ENCODE measurements around the gene CSNK2B.

Gene CSNK2B

DNA sequence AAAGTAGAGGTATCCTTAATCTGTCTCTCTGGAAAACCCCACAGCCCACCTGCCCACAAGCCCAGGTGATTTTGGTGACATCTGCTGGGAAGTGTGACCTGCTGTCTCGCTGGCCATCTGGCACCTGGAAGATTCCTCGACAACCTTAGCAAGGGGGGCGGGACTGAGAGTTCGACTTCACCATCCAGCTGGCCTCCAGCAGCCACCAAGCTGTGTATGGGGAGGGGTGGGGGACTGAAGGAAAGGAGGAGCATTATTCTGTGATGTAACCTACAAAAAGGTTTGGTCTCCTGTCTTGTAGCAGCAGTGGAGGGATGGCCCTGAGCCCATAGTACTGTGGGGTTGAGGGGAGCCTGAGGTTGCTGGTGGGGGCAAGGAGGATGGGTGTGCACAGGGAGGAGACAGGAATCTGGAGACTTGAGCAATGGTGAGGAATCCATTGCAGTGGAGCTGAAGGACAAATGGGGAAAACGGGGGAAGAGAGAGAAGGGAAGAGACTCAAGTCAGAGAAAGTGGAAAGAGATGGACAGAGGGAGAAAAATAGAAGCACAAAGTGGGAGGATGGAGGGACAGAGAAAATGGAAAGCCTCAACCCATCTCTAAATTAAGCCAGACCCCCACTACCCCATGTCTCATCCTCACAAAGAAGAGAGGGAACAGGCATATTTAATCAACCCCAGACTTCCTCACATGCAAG, 44.8 kb downstream of the CSNK2B start:
- no peak for DNase-seq (ENCODE audit: low read depth in 2 of 2)

DNA sequence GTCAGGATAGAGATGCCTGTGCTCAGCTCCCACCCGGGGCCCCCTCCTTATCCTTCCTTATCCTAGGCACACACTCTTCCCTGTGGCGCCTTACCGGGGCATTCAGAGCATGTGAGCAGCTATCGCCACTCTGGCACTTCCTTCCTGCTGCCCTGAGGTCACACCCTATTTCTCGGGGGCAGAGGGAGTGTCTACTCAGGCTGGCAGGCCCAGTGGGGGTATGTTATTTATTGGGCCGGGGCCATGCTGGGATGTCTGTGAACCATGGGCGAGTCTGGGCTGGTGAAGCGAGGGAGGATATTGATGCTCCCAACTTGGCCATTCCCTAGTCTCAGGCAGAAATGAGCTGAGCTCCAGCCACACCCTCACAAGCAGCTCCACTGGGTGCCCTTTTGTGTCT, 45.4 kb downstream of the CSNK2B start:
- DNase-seq (ENCODE audit: low read depth in 2 of 2): no peak

DNA sequence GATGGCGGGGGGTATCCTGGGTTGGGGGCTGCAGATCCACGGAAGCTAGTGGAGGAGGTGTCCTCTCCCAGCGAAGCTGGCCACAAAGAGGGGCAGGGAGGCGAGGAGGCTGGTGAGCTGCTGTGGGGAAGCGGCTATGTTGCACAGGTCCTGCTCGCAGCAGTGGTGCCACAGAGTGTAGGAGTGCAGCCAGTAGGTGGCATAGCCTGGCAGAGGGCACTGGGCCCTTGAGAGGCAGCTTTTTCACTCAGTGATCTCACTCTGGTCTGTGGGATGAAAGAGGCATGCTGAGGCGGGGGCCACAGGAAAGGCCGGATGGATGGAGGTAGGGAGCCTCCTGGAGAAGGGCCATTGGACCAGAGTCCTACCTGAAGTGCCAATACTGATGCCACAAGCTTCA, 46.4 kb downstream of the CSNK2B start:
- DNase-seq (ENCODE audit: low read depth in 2 of 2): no peak

DNA sequence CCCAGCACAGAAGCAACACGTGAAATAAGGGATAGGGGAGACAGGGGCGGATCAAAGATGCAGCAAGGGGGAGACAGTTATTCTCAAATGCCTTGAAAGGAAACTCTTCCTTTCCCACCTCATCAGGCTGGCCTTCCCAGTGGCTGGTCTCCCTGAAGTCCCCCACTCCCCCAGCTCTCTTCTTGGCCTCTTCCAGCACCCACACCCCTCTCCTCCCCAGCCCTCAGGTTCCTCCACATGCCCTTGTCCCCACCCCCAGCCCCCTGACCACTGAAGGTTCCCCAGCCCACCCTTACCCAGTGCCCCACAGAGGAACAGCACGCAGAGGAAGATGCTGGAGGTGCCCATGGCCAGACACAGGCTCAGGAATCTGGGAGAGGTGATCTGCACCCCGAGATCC, 47.6 kb downstream of the CSNK2B start:
- DNase-seq (ENCODE audit: low read depth in 2 of 2): no peak

DNA sequence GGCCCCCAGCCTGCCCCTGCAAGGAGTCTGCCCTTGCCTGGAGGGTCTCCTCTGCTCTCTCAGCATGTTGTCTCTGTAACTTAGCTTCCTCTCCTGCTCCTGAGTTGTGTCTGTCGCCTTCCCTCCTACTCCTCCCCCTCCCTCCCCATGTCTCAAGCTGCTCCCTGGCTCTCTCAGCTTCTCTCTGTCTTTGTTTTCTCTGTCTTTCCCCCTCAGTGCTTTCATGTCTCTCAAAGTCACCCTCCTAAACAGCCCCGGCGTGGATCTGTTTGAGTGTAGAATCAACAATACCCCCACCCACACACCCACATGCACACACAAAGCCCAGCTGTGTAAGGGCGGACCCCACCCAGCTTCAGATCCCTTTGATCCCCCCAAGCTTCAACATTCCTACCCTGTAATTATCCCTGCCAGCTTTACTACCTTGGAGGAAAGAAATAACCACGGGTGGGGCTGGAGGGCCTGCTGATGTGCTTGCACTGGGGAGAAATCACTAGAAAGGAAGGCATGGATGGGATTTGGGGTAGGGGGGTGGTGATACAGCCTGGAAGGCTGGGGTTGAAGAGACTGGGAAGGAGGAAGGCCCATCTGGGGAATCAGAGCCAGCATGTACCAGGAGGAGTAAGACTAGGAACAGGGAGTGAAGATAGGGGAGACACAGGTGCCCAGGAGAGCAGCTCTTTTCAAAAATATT, 48.3 kb downstream of the CSNK2B start:
- no peak for DNase-seq (ENCODE audit: low read depth in 2 of 2)

DNA sequence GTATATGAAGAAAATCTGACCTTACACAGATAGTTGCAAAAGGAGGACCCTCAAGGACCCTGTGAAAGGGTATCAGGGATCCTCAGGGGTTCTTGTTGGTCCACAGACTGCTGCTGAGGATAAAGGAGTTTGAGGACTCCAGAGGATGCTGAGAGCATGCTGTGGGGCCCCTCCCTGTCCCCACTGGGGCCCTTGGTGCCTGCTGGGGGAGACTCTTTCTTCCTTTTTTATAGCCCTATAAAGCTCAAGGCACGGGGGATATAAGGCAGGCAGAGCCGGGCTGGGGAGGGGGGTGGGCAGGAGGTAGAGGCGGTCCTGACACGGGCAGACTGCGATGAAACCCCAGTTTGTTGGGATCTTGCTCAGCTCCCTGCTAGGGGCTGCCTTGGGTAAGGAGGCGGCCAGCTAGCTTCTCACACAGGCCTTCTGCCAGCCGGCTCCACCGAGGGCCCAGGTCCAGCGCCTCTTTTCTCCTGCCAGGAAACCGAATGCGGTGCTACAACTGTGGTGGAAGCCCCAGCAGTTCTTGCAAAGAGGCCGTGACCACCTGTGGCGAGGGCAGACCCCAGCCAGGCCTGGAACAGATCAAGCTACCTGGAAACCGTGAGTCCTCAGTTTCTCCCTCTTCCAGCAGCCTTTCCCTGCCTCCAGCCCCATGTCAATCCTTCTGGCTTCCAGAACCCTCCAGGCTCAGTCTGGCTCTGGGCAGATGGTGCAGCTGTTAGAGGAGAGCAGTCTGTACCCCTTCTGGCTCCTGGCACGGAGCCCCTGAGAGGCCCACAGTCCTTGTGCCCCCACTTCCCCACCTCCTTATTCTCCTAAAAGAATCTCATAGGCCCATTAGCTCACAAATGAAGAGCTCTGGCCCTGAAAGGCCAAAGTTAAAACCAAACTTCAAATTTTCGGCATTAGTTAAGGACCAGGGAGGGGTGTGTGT, 49.4 kb downstream of the CSNK2B start, which contains the start of gene LY6G6D:
LY6G6D (plus strand) TSS at position 327 of the 937 bp plus-strand sequence; CDS start at position 335, 8 bp downstream.
- no peak for DNase-seq (ENCODE audit: low read depth in 2 of 2)

DNA sequence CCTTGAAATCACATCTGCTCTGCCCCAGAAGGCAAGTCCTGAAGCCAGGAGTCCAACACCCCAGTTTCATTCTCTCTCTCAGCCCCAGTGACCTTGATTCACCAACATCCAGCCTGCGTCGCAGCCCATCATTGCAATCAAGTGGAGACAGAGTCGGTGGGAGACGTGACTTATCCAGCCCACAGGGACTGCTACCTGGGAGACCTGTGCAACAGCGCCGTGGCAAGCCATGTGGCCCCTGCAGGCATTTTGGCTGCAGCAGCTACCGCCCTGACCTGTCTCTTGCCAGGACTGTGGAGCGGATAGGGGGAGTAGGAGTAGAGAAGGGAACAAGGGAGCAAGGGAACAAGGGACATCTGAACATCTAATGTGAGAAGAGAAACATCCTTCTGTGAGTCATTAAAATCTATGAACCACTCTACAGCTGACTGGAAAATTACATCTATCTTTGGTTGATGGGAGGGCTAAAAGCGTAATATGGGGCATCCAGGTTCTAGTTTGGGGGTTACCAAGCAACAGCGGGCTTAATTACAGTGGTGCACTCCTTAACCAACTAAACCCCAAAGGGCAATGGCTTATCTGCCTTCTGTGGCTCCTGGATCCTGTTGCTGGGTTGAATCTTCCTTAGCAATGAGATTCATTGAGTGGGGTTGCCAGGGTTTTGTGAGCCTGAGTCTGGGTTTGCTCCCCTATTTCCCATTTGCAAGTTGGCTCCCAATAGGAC, 51.8 kb downstream of the CSNK2B start:
- DNase-seq (ENCODE audit: low read depth in 2 of 2): no peak

DNA sequence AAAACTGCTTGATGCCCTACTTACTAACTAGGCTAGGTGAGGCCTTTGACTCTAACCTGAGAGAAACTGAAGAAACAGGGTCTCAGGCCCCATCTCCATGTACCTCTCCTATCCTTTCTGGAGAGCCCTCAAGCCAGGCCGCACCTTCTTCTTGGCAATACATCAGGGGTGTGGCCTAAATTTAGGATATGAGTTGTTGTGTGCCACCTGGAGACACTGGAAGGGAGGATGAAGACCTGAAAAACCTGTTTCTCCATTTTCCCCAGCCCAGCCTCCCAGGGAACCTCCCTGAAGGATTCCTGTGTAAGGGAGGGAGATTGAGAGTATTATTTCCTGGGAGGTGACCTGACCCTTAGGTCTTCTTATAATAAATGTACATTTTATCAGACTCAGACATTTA, 52.4 kb downstream of the CSNK2B start:
- DNase-seq (ENCODE audit: low read depth in 2 of 2): no peak

DNA sequence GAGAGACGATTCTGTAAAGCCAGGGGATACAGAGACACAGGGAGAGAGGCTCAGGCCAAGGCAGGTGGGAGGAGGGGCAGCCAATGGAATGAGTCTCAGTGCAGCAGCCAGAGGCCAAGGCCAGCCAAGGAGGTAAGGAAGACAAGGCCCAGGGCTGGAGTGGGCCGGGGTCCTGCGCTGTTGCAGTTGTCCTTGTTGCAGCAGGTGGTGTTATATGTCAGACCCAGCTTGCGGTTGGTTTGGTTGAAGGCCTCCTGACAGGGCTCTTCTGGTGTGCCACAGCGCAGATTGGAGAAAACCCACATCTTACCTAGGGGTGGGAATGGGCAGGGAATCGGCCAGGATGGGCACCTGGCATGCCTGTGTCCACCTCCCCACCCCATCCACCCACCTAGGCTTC, 53.1 kb downstream of the CSNK2B start:
- DNase-seq (ENCODE audit: low read depth in 2 of 2): no peak
